Panc1 (cell line): Measurements from ENCODE around the gene CNTLN. TPM values are rescaled to one million over a fixed set of nuclear protein-coding genes. Genes with fewer than 3 reads are reported as not detected.
"Not testable (repeated sequence)": the region's sequence is repeated elsewhere in the genome, so short reads cannot be mapped to it uniquely, and the experiment has no call there.

Source experiments
- ATAC-seq: fragments of 200-7000 bp; cut with Tn5 transposase; 2 replicates; pipeline ENCODE4 v1.9.1; 2020; ENCODE audit warnings: mild to moderate bottlenecking, moderate library complexity
- BruUV-seq: library from RNA; stranded (reverse); fragments of 400-500 nt; replicated peaks from 2 replicates; lab custom pipeline; 2021; lab: Mats Ljungman, UMichigan
- CTCF ChIA-PET: fragments of 300-600 bp; sonication (Branson Sonifier 250); formaldehyde crosslinking; loops from one replicate; lab custom pipeline; 2022; ENCODE audit warnings: antibody characterized with exemption; lab: Charles Lee
- POLR2A ChIA-PET: fragments of 300-600 bp; sonication (Branson Sonifier 250); formaldehyde crosslinking; loops from one replicate; lab custom pipeline; 2022; ENCODE audit warnings: antibody characterized with exemption; lab: Charles Lee
- DNase-seq: peaks from one replicate; pipeline ENCODE4 v3.0.0-alpha.2; 2010; ENCODE audit warnings: low read depth, low spot score
- H3K27ac ChIP-seq: 2 replicates; pipeline ENCODE4 v1.5.1; 2011; ENCODE audit warnings: mild to moderate bottlenecking, low read length, inconsistent platforms
- H3K27me3 ChIP-seq: fragments of 200-500 bp; sonication (Bioruptor generic); 2 replicates; pipeline ENCODE4 v1.6.0; 2014; ENCODE audit warnings: low read length, inconsistent platforms; ENCODE audit not compliant: control insufficient read depth, insufficient read depth
- H3K36me3 ChIP-seq: fragments of 200-500 bp; sonication (Bioruptor generic); 2 replicates; pipeline ENCODE4 v1.5.1; 2014; ENCODE audit warnings: inconsistent platforms, mild to moderate bottlenecking, low read length, moderate library complexity; ENCODE audit not compliant: control insufficient read depth, insufficient read depth
- H3K4me1 ChIP-seq: 2 replicates; pipeline ENCODE4 v1.5.1; 2011; ENCODE audit warnings: inconsistent platforms, mild to moderate bottlenecking, low read length, moderate library complexity; ENCODE audit not compliant: control insufficient read depth, insufficient read depth
- H3K4me3 ChIP-seq, 2 experiments: 2 replicates each; pipeline ENCODE4 v1.5.1; 2011 to 2012; ENCODE audit warnings: low read depth in 2 of 2, low read length in 2 of 2, mild to moderate bottlenecking in 2 of 2, inconsistent platforms in 1 of 2, moderate library complexity in 1 of 2
- H3K9me3 ChIP-seq: fragments of 200-500 bp; sonication (Bioruptor generic); 2 replicates; pipeline ENCODE4 v1.5.1; 2014; ENCODE audit warnings: low read depth, mild to moderate bottlenecking, inconsistent platforms, low read length, moderate library complexity; ENCODE audit not compliant: control insufficient read depth, insufficient read depth
- POLR2AphosphoS5 ChIP-seq: IDR thresholded peaks from 2 replicates; pipeline ENCODE4 v1.6.1; 2012; ENCODE audit warnings: mild to moderate bottlenecking, low read depth, low read length, moderate library complexity
- SIN3A ChIP-seq: IDR thresholded peaks from 2 replicates; pipeline ENCODE4 v1.6.1; 2012; ENCODE audit warnings: low read depth, mild to moderate bottlenecking, low read length, moderate library complexity, borderline replicate concordance; ENCODE audit not compliant: insufficient read depth
- TCF7L2 ChIP-seq: IDR thresholded peaks from 2 replicates; pipeline ENCODE4 v1.6.1; 2011; ENCODE audit warnings: mild to moderate bottlenecking, low read depth, low read length, inconsistent platforms
- in situ Hi-C: cut with HindIII; loops from 2 replicates; pipeline ENCODE4 v1.10.0; 2016; ENCODE audit warnings: low sequenced_read_pairs, low pct_unique_long_range_greater_than_20kb
- intact Hi-C: fragments of 100-400 bp; cut with micrococcal nuclease; formaldehyde crosslinking; loops from one replicate; pipeline ENCODE4 v1.10.0; 2022; ENCODE audit not compliant: unreplicated experiment
- total RNA-seq: library from RNA; stranded (reverse); gene quantifications from one replicate; pipeline ENCODE4 v1.2.1, GENCODE V29; 2021; ENCODE audit not compliant: unreplicated experiment
- TF ChIP-seq, protein P1 (sequence below), 2 experiments: IDR thresholded peaks; 2 replicates each; pipeline ENCODE4 v1.6.1; 2011 to 2012; ENCODE audit warnings: low read depth in 2 of 2, control low read depth in 1 of 2, low read length in 1 of 2, mild to moderate bottlenecking in 1 of 2, moderate library complexity in 1 of 2; ENCODE audit not compliant: insufficient read depth in 1 of 2
- TF ChIP-seq, protein P2 (sequence below): fragments of 450-650 bp; IDR thresholded peaks from 2 replicates; pipeline ENCODE4 v1.5.1; 2017; ENCODE audit warnings: mild to moderate bottlenecking

The CNTLN gene
- total RNA-seq, 1 experiment from 2014 or later: not detected

DNA sequence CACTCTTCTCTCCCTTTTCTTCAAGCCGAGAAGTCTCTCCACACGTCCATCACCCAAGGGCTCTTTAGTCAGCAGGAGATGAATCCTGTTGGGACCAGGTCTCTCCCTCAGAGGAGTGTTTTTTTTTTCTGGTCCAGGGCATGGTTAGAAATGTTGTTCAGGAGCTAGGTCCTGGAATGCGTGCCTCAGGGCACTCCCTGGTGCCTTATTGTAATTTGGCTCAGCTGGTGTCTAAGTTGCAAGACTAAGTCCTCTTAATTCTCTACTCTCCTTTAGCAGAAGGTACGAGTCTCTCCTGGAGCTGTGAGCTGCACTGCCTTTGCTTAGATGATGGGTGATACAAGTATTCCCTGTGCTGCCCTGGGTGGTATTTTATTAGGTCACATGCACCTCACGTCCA, 111.9 kb downstream of the CNTLN start:
- ATAC-seq: no peak
- no peaks in the 10 kb centered on the region for H3K4me1 ChIP-seq
- H3K27me3 ChIP-seq: no peaks in the 10 kb centered on the region
- in situ Hi-C loops (no loop called here), intact Hi-C loops (no loop called here)
- H3K9me3 ChIP-seq: no peaks in the 10 kb centered on the region
- no peaks in the 10 kb centered on the region for H3K36me3 ChIP-seq
- no TSS peak for BruUV-seq
- TF ChIP-seq TCF7L2 (no peak), SIN3A (no peak), POLR2AphosphoS5 (no peak)
- TF ChIP-seq, protein P1, sequence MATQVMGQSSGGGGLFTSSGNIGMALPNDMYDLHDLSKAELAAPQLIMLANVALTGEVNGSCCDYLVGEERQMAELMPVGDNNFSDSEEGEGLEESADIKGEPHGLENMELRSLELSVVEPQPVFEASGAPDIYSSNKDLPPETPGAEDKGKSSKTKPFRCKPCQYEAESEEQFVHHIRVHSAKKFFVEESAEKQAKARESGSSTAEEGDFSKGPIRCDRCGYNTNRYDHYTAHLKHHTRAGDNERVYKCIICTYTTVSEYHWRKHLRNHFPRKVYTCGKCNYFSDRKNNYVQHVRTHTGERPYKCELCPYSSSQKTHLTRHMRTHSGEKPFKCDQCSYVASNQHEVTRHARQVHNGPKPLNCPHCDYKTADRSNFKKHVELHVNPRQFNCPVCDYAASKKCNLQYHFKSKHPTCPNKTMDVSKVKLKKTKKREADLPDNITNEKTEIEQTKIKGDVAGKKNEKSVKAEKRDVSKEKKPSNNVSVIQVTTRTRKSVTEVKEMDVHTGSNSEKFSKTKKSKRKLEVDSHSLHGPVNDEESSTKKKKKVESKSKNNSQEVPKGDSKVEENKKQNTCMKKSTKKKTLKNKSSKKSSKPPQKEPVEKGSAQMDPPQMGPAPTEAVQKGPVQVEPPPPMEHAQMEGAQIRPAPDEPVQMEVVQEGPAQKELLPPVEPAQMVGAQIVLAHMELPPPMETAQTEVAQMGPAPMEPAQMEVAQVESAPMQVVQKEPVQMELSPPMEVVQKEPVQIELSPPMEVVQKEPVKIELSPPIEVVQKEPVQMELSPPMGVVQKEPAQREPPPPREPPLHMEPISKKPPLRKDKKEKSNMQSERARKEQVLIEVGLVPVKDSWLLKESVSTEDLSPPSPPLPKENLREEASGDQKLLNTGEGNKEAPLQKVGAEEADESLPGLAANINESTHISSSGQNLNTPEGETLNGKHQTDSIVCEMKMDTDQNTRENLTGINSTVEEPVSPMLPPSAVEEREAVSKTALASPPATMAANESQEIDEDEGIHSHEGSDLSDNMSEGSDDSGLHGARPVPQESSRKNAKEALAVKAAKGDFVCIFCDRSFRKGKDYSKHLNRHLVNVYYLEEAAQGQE (IDR thresholded peaks at IDR 0.05; ENCODE audit: insufficient read depth in 1 of 2, low read depth in 2 of 2, low read length in 1 of 2): no peak
- TF ChIP-seq, protein P2, sequence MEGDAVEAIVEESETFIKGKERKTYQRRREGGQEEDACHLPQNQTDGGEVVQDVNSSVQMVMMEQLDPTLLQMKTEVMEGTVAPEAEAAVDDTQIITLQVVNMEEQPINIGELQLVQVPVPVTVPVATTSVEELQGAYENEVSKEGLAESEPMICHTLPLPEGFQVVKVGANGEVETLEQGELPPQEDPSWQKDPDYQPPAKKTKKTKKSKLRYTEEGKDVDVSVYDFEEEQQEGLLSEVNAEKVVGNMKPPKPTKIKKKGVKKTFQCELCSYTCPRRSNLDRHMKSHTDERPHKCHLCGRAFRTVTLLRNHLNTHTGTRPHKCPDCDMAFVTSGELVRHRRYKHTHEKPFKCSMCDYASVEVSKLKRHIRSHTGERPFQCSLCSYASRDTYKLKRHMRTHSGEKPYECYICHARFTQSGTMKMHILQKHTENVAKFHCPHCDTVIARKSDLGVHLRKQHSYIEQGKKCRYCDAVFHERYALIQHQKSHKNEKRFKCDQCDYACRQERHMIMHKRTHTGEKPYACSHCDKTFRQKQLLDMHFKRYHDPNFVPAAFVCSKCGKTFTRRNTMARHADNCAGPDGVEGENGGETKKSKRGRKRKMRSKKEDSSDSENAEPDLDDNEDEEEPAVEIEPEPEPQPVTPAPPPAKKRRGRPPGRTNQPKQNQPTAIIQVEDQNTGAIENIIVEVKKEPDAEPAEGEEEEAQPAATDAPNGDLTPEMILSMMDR: no peak
- DNase-seq: no peak
- H3K27ac ChIP-seq: no peak overlapping the region
- ChIA-PET CTCF (no interaction called here), POLR2A (no interaction called here)
- no peak overlapping the region for H3K4me3 ChIP-seq

DNA sequence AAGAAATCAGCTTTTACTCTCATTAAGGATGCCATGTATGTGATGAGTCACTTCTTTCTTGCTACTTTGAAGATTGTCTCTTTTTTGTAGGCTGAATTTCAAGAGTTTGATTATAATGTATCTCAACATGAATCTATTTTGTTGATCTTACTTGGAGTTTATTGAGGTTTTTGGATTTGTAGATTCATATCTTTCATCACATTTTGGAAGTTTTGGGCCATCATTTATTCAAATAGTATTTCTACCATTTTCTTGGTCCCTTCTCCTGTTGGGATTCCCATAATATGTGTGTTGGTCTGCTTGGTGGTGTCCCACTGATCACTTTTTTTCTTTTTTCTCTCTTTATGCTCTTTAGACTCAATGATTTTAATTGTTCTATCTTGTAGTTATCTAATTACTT, 116.3 kb downstream of the CNTLN start:
- ChIA-PET CTCF (no interaction called here), POLR2A (no interaction called here)
- no peaks in the 10 kb centered on the region for H3K36me3 ChIP-seq
- ATAC-seq (no peak), DNase-seq (no peak)
- in situ Hi-C loops (no loop called here), intact Hi-C loops (no loop called here)
- no peak overlapping the region for H3K4me3 ChIP-seq
- H3K27me3 ChIP-seq: no peaks in the 10 kb centered on the region
- no peaks in the 10 kb centered on the region for H3K9me3 ChIP-seq
- BruUV-seq: no TSS peak
- TF ChIP-seq SIN3A: no peak
- TF ChIP-seq TCF7L2: no peak
- TF ChIP-seq, protein P1 (IDR thresholded peaks at IDR 0.05; ENCODE audit: insufficient read depth in 1 of 2, low read depth in 2 of 2, low read length in 1 of 2): no peak
- TF ChIP-seq, protein P2: no peak
- no peak for TF ChIP-seq POLR2AphosphoS5
- no peak overlapping the region for H3K27ac ChIP-seq
- H3K4me1 ChIP-seq: no peaks in the 10 kb centered on the region

DNA sequence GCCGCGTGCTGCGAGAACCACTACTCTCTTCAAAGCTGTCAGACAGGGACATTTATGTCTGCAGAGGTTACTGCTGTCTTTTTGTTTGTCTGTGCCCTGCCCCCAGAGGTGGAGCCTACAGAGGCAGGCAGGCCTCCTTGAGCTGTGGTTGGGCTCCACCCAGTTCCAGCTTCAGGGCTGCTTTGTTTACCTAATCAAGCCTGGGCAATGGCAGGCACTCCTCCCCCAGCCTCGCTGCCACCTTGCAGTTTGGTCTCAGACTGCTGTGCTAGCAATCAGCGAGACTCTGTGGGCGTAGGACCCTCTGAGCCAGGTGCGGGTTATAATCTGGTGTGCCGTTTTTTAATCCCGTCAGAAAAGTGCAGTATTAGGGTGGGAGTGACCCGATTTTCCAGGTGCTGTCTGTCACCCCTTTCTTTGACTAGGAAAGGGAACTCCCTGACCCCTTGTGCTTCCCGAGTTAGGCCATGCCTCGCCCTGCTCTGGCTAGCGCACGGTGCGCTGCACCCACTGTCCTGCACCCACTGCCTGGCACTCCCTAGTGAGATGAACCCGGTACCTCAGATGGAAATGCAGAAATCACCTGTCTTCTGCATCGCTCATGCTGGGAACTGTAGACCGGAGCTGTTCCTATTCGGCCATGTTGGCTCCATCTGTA, 133.8 kb downstream of the CNTLN start:
- H3K4me3 ChIP-seq, H3K9me3 ChIP-seq, H3K4me1 ChIP-seq, in situ Hi-C loops, DNase-seq, H3K27me3 ChIP-seq, H3K27ac ChIP-seq, H3K36me3 ChIP-seq, ATAC-seq, POLR2A ChIA-PET, CTCF ChIA-PET, intact Hi-C loops, BruUV-seq: not testable (repeated sequence)
